ENCODE measurements around the gene TBC1D2B.
"Not testable (repeated sequence)": the region's sequence is repeated elsewhere in the genome, so short reads cannot be mapped to it uniquely, and the experiment has no call there.

TBC1D2B gene

DNA sequence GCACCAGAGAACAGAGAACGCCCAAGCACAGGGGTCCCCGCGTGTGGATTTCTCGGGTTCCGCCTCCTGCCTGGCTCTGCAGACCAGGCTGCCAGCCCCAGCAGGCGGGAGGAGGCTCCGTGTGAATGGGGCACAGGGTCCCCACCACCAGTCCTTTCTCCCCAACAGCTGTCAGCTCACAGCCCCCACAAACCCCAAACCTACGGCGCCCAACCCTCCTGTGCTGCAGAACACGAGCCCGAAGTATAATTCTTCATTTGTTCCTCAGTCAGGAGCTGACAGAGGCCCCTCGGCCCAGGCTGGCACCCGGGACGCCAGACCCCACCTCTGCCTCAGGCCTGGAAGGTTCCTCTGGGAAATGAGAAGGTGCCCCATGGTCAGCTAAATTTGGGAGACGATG, 78.0 kb downstream of the TBC1D2B start:
- no peak for DNase-seq

DNA sequence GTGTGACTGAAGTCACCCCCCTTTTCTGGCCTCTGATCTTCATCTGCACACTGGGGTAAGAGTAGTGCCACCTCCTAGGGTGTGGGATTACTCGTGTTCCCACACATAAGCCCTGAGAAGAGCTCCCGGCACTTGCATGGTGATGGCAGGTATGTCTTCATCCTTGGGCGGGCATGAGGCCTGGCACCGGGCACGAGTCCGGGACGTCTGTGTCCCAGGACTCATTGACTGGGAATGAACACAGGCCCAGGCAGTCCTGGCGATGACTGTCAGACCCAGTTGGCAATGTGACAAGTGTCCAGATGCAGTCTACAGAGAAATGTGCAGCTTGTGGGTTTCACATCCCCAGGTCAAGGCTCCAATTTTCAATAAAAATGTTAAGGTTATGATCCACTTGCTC, 78.9 kb downstream of the TBC1D2B start:
- DNase-seq = no peak

DNA sequence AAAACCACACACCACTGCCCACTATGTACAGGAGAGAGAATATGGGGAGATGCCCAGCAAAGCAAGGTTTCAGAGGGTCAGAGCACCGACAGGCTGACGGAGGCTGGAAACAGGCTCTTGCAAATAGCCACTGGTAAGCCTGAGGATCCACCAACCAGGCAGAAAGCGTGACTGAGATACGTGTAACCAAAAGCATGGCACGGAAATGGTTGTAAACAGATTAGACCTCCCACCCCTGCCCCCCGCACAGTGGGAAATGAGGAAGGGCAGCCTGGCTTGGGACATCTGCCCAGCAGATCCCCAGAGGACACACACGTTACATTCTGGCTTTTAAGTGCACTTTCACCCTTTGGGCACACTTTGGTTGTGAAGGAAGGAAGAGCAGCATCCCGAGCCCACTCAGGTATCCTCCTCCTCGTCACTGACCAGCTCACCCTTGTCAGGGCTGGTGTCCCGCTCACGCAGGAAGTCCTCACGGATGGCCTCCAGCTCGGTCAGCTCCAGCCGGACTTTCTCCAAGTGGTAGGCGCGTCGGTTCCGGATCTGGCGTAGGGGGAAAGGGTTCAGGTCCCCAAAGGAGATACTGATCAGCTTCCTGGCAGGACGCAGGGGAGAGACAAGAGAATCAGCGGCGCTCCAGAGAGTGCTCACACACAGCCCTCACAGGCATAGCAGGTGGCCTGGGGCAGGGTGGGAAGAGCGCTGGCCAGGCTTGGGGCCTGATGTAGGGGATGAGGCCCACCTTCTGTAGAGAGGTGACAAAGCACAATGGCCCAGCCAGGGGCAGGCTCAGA, 79.6 kb downstream of the TBC1D2B start:
- DNase-seq = not testable (repeated sequence)

DNA sequence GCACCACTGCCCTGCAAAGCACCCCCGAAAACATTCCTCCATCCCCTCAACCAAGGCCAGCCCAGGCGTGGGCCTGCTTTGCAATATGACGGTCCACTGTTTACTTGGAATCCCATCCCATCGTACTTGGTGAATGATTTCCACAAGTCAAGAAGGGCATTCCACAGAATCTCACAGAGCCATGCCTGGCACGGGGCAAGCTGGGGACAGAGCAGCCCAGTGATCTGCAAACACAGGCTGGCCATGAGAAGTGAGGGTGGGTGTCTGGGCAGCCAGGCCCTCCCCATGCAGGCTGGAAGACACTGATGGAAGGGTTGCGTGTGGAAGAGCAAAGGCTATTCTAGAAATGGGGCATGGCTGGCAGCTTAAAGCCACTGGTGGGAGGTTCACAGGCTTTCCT, 80.3 kb downstream of the TBC1D2B start:
- not testable (repeated sequence) for DNase-seq

DNA sequence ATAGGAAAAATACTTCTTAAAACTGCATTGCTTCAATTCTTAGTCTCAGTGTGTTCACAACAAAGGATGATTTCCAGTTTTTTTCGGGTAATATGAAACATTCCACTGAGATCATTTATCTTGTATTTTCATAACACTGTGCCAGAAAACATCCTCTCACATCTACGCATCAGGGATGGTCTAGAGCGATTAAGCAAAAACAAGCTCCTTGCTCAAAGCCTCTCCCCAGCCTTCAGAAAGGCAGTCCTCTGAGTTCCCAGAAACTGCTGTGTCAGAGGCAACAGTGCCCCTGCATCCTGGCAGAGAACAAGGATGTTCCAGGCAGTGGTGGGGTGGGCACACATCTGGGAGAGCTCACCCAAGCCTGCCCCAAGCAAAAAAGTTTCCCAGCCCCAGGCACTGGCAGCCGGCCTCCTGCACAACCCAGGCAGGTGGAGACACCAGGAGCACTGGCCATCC, 80.8 kb downstream of the TBC1D2B start:
- DNase-seq = not testable (repeated sequence)

DNA sequence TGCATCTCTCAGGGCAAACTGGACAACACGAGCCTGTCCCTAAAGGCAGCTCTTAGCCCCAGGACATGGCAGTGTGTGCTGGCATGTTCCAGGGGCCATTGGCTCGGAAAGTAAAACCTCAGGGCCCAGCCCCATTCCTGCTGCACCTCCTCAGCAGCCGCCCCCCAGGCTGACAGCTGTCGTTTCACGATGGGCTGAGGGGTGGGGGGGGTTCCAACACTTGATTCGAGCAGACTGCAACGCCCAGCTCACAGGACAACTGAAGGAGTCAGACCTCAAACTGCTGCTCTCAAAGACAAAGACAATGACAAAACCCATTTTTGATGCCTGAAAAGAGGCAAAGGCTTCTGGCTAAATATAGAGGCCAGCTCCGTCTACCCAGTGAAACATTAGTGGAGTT, 81.3 kb downstream of the TBC1D2B start:
- not testable (repeated sequence) for DNase-seq

GRCh38 chr15:77995537-77995918, 82.0 kb downstream of the TBC1D2B start:
- not testable (repeated sequence) for DNase-seq

DNA sequence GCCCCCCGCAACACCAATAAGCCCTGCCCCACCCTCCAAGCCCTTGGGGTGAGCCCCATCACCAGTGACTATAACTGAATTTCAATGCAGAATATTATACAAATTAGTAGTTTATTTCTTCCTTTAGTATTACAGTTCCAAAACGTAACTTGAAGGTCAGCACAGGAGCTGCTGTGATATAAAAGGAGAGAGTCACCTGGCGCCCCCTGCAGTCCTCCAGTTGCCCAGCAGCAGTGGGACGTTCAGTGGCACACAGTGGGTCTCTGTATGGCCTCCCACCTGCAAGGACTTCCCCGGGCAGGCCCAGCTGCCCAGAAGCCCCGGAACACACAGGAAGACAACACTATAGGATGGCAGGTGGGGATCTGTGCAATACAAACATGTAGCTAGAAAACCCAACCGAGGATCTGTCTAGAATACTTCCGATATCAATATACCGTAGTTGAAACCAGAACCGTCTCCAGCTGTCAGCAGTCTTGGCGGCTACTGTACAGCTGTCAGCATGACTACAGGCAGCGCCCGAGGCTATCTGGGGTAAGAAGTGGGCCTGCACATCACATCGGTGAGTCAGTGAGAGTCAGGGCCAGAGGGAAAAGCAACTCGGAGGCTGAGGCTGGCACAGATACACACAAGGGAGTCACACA, 82.5 kb downstream of the TBC1D2B start:
- not testable (repeated sequence) for DNase-seq

GRCh38 chr15:77993970-77994693, 83.4 kb downstream of the TBC1D2B start:
- peak; percentile 42 for DNase-seq

DNA sequence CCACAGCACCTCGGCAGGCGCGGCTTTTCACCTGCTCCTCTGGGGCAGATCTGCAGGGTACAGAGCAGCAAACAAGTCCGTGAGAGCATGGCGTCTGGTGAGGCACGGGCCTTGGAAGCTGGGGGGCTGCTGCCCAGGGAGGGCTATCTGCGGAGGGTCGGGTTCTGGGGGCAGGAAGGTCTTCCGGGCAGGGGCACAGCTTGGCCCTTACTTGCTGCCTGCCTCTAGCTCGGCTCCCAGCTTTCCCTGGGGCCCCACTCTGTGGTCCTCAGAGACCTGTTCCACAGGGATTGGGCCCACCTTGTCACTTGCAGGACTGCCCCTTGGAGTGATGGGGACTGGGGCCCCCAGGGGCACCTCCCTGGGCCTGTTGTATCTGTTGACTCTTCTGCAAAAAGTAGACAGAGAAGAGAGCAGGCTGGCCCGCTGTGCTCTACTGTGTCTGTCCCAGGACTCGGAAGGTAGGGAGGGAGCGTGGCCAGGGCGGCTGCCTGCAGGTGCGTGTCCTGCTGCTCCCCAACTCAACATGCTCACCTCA, 84.1 kb downstream of the TBC1D2B start:
- DNase-seq = no peak

DNA sequence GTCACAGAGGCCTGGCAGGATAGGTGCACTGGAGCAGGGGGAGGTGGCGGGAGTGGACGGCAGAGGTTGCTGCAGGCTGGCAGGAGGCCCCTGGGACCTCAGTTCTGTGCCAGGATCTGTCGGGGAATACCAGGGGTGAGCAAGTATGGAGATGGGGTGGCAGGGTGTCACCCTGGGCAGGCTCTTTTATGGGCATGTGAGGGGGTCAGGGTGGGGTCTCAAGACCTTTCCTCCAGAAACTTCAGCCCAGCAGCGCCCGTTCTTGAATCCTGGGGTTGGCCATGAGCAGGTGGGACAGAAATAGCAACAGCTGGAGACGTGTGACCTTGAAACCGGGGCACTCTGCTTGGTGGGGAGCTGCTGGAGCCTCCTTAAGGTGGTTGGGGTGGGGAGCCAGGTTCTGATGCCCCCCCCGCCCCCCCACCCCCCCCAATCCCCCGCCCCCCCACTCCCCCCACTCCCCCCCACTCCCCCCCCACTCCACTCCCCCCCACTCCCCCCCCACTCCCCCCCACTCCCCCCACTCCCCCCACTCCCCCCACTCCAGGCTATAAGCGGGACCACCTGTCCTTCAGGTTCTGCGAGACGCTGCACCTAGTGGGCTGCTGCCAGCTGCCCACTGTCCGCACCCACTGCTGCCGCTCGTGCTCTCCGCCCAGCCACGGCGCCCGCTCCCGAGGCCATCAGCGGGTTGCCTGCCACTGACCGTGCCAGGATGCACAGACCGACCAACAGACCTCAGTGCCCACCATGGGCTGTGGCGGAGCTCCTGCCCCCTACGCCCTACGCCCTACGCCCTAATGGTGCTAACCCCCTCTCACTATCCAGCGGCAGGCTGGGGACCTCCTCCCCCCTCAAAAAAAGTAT, 84.9 kb downstream of the TBC1D2B start:
- no peak for DNase-seq

GRCh38 chr15:77991658-77992201, 85.8 kb downstream of the TBC1D2B start:
- not testable (repeated sequence) for DNase-seq

GRCh38 chr15:77991029-77991406, 86.5 kb downstream of the TBC1D2B start:
- no peak for DNase-seq

- DNase-seq = no peak
These were observed 88.0 kb downstream of the TBC1D2B start for GRCh38 chr15:77989296-77990143.

DNA sequence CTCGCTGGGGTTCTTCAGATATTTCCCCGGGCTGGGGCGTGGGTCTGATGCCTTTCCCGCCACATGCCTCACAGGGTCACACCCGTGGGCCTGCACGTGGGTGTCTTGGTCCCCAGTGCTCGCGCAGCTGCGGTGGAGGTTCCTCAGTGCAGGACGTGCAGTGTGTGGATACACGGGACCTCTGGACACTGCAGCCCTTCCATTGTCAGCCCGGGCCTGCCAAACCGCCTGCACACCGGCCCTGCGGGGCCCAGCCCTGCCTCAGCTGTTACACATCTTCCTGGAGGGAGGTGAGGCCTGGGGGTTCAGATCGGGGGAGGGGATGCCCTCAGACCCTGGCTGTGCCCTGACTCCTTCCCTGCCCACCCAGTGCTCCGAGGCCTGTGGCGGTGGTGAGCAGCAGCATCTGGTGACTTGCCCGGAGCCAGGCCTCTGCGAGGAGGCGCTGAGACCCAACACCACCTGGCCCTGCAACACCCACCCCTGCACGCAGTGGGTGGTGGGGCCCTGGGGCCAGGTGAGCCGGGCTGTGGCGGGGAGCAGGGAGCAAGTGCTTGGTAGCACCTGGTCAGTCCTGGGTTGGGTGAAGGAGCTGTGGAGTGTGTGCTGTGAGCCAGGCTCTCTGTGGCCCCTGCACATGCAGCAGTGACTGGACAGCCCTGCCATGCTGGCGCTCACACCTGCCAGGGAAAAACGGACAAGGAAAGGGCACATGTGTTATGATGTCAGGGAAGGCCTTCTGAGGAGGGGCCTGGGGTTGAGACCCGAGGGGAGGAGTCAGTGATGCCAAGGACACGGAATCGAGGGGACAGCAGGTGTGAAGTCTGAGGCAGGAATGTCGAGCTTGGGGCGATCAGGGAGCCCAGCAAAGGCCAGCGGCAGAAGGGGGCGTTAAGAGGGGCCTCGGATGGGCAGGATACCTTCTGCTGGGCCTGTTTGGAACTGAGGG, 88.9 kb downstream of the TBC1D2B start:
- no peak for DNase-seq

DNA sequence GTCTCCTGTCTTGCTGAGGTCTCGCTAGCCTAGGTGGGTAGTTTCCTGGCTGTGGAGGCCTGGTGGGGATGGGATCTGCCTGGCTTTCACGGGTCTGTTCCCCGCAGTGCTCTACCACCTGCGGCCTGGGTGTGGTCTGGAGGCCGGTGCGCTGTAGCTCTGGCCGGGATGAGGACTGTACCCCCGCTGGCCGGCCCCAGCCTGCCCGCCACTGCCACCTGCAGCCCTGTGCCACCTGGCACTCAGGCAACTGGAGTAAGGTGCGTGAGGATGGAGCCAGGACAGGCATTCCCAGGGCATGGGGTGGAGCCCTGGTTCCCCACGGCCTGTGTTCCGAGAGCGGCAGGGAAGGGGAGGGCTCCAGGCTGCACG, 89.8 kb downstream of the TBC1D2B start:
- DNase-seq = not testable (repeated sequence)

DNA sequence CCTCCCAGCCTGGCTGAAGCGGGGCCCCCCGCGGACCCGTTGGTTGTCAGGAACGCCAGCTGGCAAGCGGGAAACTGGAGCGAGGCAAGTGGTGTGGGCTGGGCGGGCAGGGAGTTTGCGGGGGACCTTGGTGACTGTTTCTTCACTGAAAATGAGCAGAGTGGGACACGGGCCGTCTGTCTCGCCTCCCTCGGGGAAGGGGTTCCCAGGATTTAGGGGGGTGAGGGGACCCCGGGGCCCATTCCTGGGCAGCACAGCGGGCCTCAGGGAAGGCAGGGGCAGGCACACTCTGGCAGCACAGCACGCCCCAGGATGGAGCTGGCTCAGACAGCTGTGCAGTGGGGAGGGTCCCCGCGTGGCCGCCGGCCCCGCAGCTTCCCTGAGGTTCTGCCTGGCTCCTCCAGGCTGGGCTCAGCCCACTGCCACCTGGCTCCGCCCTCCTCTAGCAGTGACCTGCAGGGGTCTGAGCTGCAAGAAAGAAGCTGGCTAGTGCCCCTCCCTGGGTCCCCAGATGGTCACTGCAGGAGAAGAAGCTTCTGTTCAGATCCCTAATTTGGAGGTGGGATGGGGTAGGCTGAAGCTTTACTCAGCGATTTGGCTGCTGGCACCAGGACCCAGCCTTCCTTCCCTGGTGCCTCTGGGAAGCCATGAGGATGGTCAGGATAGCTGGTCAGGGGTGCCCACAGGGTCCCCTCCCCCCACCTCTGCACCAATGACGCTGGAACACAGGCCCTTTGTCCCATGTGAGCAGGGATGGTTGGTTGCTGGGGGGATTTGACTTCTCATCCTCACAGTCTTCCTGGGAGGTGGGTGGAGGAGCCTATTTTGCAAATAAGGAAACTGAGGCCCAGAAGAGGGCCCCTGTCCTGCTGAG, 90.4 kb downstream of the TBC1D2B start:
- DNase-seq = no peak

DNA sequence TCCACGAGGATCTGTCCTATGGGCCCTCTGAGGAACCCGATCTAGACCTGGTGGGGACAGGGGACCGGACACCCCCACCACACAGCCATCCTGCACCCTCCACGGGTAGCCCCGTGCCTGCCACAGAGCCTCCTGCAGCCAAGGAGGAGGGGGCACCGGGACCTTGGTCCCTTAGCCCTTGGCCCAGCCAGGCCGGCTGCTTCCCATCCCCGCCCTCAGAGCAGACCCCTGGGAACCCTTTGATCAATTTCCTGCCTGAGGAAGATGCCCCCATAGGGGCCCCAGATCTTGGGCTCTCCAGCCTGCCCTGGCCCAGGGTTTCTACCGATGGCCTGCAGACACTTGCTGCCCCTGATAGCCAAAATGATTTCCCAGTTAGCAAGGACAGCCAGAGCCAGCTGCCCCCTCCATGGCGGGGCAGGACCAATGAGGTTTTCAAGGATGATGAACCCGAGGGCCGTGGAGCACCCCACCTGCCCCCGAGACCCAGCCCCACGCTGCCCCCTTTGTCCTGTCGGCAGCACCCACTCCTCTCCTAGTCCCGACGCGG, 91.5 kb downstream of the TBC1D2B start:
- no peak for DNase-seq
